SK-N-SH (cell line): ENCODE results near the gene VLDLR. TPM values are rescaled to one million over a fixed set of nuclear protein-coding genes. Genes with fewer than 3 reads are reported as not detected.

Source experiments
- CTCF ChIA-PET: fragments of 300-600, 350-600 bp; formaldehyde crosslinking; extraction: SDS; loops from one replicate; lab custom pipeline; 2021; lab: Yijun Ruan, JAX
- POLR2A ChIA-PET: fragments of 350-600 bp; sonication (Branson Sonifier 250); formaldehyde crosslinking; extraction: SDS; loops from one replicate; lab custom pipeline; 2020; ENCODE audit warnings: antibody characterized with exemption, inconsistent platforms; lab: Yijun Ruan, JAX
- DNase-seq: peaks from one replicate; pipeline ENCODE4 v3.0.0; 2012
- H2AFZ ChIP-seq: fragments of 200-600 bp; sonication (generic); 2 replicates; pipeline ENCODE4 v1.8.1; 2016; ENCODE audit warnings: antibody characterized with exemption, mild to moderate bottlenecking, low read depth
- H3F3A ChIP-seq: fragments of 200-600 bp; sonication (generic); replicated peaks from 2 replicates; pipeline ENCODE3; 2016; ENCODE audit warnings: antibody characterized with exemption, mild to moderate bottlenecking; ENCODE audit not compliant: insufficient read depth
- H3K27ac ChIP-seq, 2 experiments: fragments of 200-500 bp in 1 of 2; fragments of 200-600 bp in 1 of 2; sonication (Bioruptor generic) in 1 of 2; sonication (generic), shearing (Covaris generic) in 1 of 2; 2 replicates each; pipeline versions ENCODE4 v1.5.1 to v1.6.1; 2014 to 2016; ENCODE audit warnings: low read depth in 2 of 2, inconsistent platforms in 1 of 2, low read length in 1 of 2, mild to moderate bottlenecking in 1 of 2, mixed read lengths in 1 of 2
- H3K27me3 ChIP-seq: fragments of 200-600 bp; sonication (generic), shearing (Covaris generic); 2 replicates; pipeline ENCODE4 v1.6.1; 2016; ENCODE audit warnings: mixed run types; ENCODE audit not compliant: insufficient read depth
- H3K36me3 ChIP-seq, 2 experiments: fragments of 200-500 bp in 1 of 2; fragments of 200-600 bp in 1 of 2; sonication (Bioruptor generic) in 1 of 2; sonication (generic) in 1 of 2; replicated peaks in 1 of 2; 2 replicates each; pipeline versions ENCODE3 to v1.5.1; 2014 to 2016; ENCODE audit warnings: low read length in 1 of 2, mild to moderate bottlenecking in 1 of 2; ENCODE audit not compliant: insufficient read depth in 2 of 2, control insufficient read depth in 1 of 2
- H3K4me1 ChIP-seq, 2 experiments: fragments of 200-500 bp in 1 of 2; fragments of 200-600 bp in 1 of 2; sonication (Bioruptor generic) in 1 of 2; sonication (generic), shearing (Covaris generic) in 1 of 2; 2 replicates each; pipeline versions ENCODE4 v1.5.1 to v1.6.1; 2014 to 2016; ENCODE audit warnings: low read depth in 1 of 2, low read length in 1 of 2, mixed run types in 1 of 2; ENCODE audit not compliant: insufficient read depth in 2 of 2, control insufficient read depth in 1 of 2
- H3K4me2 ChIP-seq: fragments of 200-600 bp; sonication (generic), shearing (Covaris generic); 2 replicates; pipeline ENCODE4 v1.6.1; 2017; ENCODE audit warnings: mixed run types
- H3K4me3 ChIP-seq, 2 experiments: fragments of 200-500 bp in 1 of 2; fragments of 200-600 bp in 1 of 2; sonication (Bioruptor generic) in 1 of 2; sonication (generic), shearing (Covaris generic) in 1 of 2; 2 replicates each; pipeline versions ENCODE4 v1.5.1 to v1.8.1; 2014 to 2016; ENCODE audit warnings: low read depth in 2 of 2, inconsistent platforms in 1 of 2, low read length in 1 of 2, mild to moderate bottlenecking in 1 of 2, mixed read lengths in 1 of 2, moderate library complexity in 1 of 2
- H3K79me2 ChIP-seq: fragments of 200-600 bp; sonication (generic); 2 replicates; pipeline ENCODE4 v1.8.1; 2017; ENCODE audit warnings: mild to moderate bottlenecking; ENCODE audit not compliant: insufficient read depth
- H3K9ac ChIP-seq: fragments of 200-600 bp; sonication (generic); 2 replicates; pipeline ENCODE4 v1.6.1; 2017; ENCODE audit warnings: mixed run types
- H3K9me2 ChIP-seq: fragments of 200-600 bp; sonication (generic); 2 replicates; pipeline ENCODE4 v1.6.1; 2017; ENCODE audit warnings: mixed run types
- H3K9me3 ChIP-seq: fragments of 200-600 bp; sonication (generic); 2 replicates; pipeline ENCODE4 v1.6.1; 2017; ENCODE audit warnings: mixed run types, mild to moderate bottlenecking, moderate library complexity
- H4K20me1 ChIP-seq: fragments of 200-600 bp; sonication (generic); 2 replicates; pipeline ENCODE4 v1.6.1; 2017; ENCODE audit warnings: mild to moderate bottlenecking, mixed run types; ENCODE audit not compliant: insufficient read depth
- ELF1 ChIP-seq: IDR thresholded peaks from 2 replicates; pipeline ENCODE4 v1.4.0; 2012
- EZH2phosphoT487 ChIP-seq: fragments of 200-600 bp; sonication (generic); IDR thresholded peaks from 2 replicates; pipeline ENCODE4 v1.6.1; 2017; ENCODE audit warnings: low read depth, mixed run types, mild to moderate bottlenecking, antibody characterized with exemption, moderate library complexity, borderline replicate concordance
- FOXJ3 ChIP-seq: sonication (generic); formaldehyde crosslinking; IDR thresholded peaks from 2 replicates; pipeline ENCODE4 v1.5.1; 2020; ENCODE audit warnings: mild to moderate bottlenecking, missing genetic modification reagents
- FOXM1 ChIP-seq: IDR thresholded peaks from 2 replicates; pipeline ENCODE4 v1.4.0; 2012; ENCODE audit warnings: low read depth, mild to moderate bottlenecking
- JUND ChIP-seq: IDR thresholded peaks from 2 replicates; pipeline ENCODE4 v1.4.0; 2012
- MEF2A ChIP-seq: IDR thresholded peaks from 2 replicates; pipeline ENCODE4 v1.4.0; 2012; ENCODE audit warnings: low read depth, borderline replicate concordance
- NFIC ChIP-seq: IDR thresholded peaks from 2 replicates; pipeline ENCODE4 v1.4.0; 2012; ENCODE audit warnings: borderline replicate concordance
- POLR2AphosphoS5 ChIP-seq: IDR thresholded peaks from 2 replicates; pipeline ENCODE4 v1.6.1; 2012; ENCODE audit warnings: low read depth, low read length
- RCOR1 ChIP-seq: fragments of 150-350 bp; IDR thresholded peaks from 2 replicates; pipeline ENCODE4 v1.6.1; 2017; ENCODE audit warnings: antibody characterized with exemption, low read length
- REST ChIP-seq: IDR thresholded peaks from 2 replicates; pipeline ENCODE4 v1.6.1; 2012; ENCODE audit warnings: mild to moderate bottlenecking, low read depth, low read length, moderate library complexity
- SIN3A ChIP-seq: IDR thresholded peaks from 2 replicates; pipeline ENCODE4 v1.6.1; 2012; ENCODE audit warnings: low read depth, mild to moderate bottlenecking, low read length, moderate library complexity, borderline replicate concordance
- TAF1 ChIP-seq: IDR thresholded peaks from 2 replicates; pipeline ENCODE4 v1.6.1; 2012; ENCODE audit warnings: low read depth, mild to moderate bottlenecking, low read length, moderate library complexity, borderline replicate concordance
- WGBS: methylation state at CpG from one replicate; pipeline ENCODE4 v1.1.6; 2017; ENCODE audit warnings: low lambda C conversion rate; 5-methylcytosine and 5-hydroxymethylcytosine counted together
- polyA plus RNA-seq, 3 experiments: library from polyadenylated mRNA; depleted of rRNA; stranded (reverse); fragments of >200 nt; gene quantifications; 2 replicates each; pipeline ENCODE4 v1.2.3, GENCODE V29; 2012
- TF ChIP-seq, protein P1 (sequence below): IDR thresholded peaks from 2 replicates; pipeline ENCODE4 v1.4.0; 2012; ENCODE audit warnings: low read depth, borderline replicate concordance

The VLDLR gene
- polyA plus RNA-seq, 1 of the 3 experiments (the other 2 are of a cell fraction), result 9.2 TPM

- TF ChIP-seq REST (no peak), FOXM1 (no peak)
Observed at GRCh38 chr9:2601785-2602378, 19.7 kb upstream of the VLDLR start (continued).

DNA sequence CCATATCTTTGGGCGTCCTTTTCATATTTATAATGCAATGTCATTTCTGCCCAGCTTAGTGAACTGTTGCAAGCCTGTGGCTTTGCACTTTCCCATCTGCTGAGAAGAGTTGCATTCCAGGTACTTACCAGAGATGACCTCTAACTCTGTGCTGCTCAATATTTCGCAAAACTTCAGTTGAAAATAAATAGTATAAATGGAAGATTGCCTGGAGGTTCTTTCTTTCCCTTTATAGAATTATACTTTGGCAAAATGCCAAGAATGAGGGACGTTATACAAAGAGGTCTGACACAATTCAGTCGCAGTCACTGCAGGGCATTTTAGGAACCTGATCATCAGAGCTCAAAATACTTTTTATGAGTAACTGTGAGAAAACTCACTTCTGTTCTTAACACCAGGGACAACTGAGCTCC is 18.9 kb upstream of the VLDLR start:
- Histone ChIP-seq H2AFZ (no peak overlapping the region), H3K27ac (no peak overlapping the region), H3K4me3 (no peak overlapping the region), H3K9ac (no peak overlapping the region), H3K27me3 (no peaks in the 10 kb centered on the region), H3F3A (no peaks in the 10 kb centered on the region), H3K4me1 (peaks cover 0 to 6% of the 10 kb centered on the region in 2 experiments; a peak in 2 of 4 replicates), H3K9me3 (no peaks in the 10 kb centered on the region), H3K9me2 (no peaks in the 10 kb centered on the region), H3K4me2 (no peak overlapping the region), H3K36me3 (no peaks in the 10 kb centered on the region), H3K79me2 (no peaks in the 10 kb centered on the region), H4K20me1 (no peaks in the 10 kb centered on the region)
- ChIA-PET POLR2A (no interaction called here), CTCF (interaction anchor here (1.2 to 1.7 kb wide), 2 partner anchors 10 to 125 kb away, joined by 4 to 7 read pairs; no protein-coding TSS in a partner anchor)
- TF ChIP-seq JUND (no peak), TAF1 (no peak), FOXJ3 (CRISPR knock-in tag) (no peak), ELF1 (no peak), MEF2A (no peak), NFIC (0 out of 2 replicates have a peak, but pooled peaks have one; percentile 35), RCOR1 (peak; percentile 46; the same call in 1 of the 2 replicates), SIN3A (no peak), EZH2phosphoT487 (no peak)
- 9% methylated on average over 4 of the region's 4 CpGs for WGBS
- peak; percentile 14 for DNase-seq

- Histone ChIP-seq H3K4me1 (peaks cover 0 to 6% of the 10 kb centered on the region in 2 experiments; a peak in 2 of 4 replicates), H3K27ac (no peak overlapping the region), H4K20me1 (no peaks in the 10 kb centered on the region), H2AFZ (no peak overlapping the region), H3K36me3 (no peaks in the 10 kb centered on the region), H3K79me2 (no peaks in the 10 kb centered on the region), H3K4me3 (no peak overlapping the region), H3K9me3 (no peaks in the 10 kb centered on the region), H3K27me3 (no peaks in the 10 kb centered on the region), H3K4me2 (no peak overlapping the region), H3K9ac (no peak overlapping the region), H3F3A (no peaks in the 10 kb centered on the region), H3K9me2 (no peaks in the 10 kb centered on the region)
- DNase-seq, result no peak
- CTCF ChIA-PET, result interaction anchor here (1.2 to 1.7 kb wide), 2 partner anchors 11 to 124 kb away, joined by 4 to 7 read pairs; no protein-coding TSS in a partner anchor
- TF ChIP-seq, protein P1, sequence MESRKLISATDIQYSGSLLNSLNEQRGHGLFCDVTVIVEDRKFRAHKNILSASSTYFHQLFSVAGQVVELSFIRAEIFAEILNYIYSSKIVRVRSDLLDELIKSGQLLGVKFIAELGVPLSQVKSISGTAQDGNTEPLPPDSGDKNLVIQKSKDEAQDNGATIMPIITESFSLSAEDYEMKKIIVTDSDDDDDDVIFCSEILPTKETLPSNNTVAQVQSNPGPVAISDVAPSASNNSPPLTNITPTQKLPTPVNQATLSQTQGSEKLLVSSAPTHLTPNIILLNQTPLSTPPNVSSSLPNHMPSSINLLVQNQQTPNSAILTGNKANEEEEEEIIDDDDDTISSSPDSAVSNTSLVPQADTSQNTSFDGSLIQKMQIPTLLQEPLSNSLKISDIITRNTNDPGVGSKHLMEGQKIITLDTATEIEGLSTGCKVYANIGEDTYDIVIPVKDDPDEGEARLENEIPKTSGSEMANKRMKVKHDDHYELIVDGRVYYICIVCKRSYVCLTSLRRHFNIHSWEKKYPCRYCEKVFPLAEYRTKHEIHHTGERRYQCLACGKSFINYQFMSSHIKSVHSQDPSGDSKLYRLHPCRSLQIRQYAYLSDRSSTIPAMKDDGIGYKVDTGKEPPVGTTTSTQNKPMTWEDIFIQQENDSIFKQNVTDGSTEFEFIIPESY, result no peak
- TF ChIP-seq POLR2AphosphoS5, result no peak
- POLR2A ChIA-PET, result no interaction called here
- 89% methylated on average over 2 of the region's 2 CpGs for WGBS
Observed at GRCh38 chr9:2603621-2604020, 18.0 kb upstream of the VLDLR start.
